Spleen (tissue), 7 donors: ENCODE data around the gene ZNF653.

Experiments used
- CTCF ChIP-seq, 11 experiments: fragments of 200-600 bp in 7 of 11; fragments of 450-650 bp in 4 of 11; sonication (generic) in 4 of 11; IDR thresholded peaks in 8 of 11; conservative IDR thresholded peaks in 3 of 11; 1 replicate in 7 of 11; 2 replicates in 4 of 11; pipeline versions ENCODE4 v1.4.0 to v1.8.0; 2016 to 2021; ENCODE audit warnings: antibody characterized with exemption in 11 of 11, inconsistent platforms in 4 of 11, mild to moderate bottlenecking in 1 of 11
- POLR2A ChIP-seq, 3 donors: fragments of 450-650 bp; IDR thresholded peaks; one replicate each; pipeline ENCODE4 v1.5.1; 2017; ENCODE audit warnings: antibody characterized with exemption in 3 of 3, mild to moderate bottlenecking in 1 of 3
- POLR2AphosphoS5 ChIP-seq, 3 donors: sonication (generic); formaldehyde crosslinking; IDR thresholded peaks; one replicate each; pipeline ENCODE4 v1.5.1; 2017; ENCODE audit warnings: antibody characterized with exemption in 3 of 3
- donor health status: DM: no; HTN: no; CAD: no; lungs with moderate emphysema.
- donor health status: DM: no; HTN: no; CAD: no.
- donor health status: DM: no; HTN: no; CAD: no.

GRCh38 chr19:11447347-11448262 lies 58.0 kb downstream of the ZNF653 start:
- TF ChIP-seq POLR2A (IDR thresholded peaks at IDR 0.05) = no peak
- peak in 1 of 11 experiments; percentile 12 for TF ChIP-seq CTCF (IDR thresholded peaks at IDR 0.05 in 8 of 11, conservative IDR thresholded peaks at IDR 0.05 in 3 of 11)
- peak in 1 of 3 donors; percentile 52 for TF ChIP-seq POLR2AphosphoS5 (IDR thresholded peaks at IDR 0.05)
